CD14-positive monocyte (primary cell): ENCODE measurements around the gene UGT2B11. TPM values are rescaled to one million over a fixed set of nuclear protein-coding genes. Genes with fewer than 3 reads are reported as not detected.
"Not testable (repeated sequence)": the region's sequence is repeated elsewhere in the genome, so short reads cannot be mapped to it uniquely, and the experiment has no call there.

Experiments
- DNase-seq, 3 donors: peaks; one replicate each; pipeline ENCODE4 v3.0.0-alpha.2; 2011 to 2022
- H2AFZ ChIP-seq: 2 replicates; pipeline ENCODE4 v1.6.0; 2012; ENCODE audit warnings: mild to moderate bottlenecking, low read depth, low read length, inconsistent platforms; ENCODE audit not compliant: insufficient read depth, poor library complexity, severe bottlenecking
- H3K27ac ChIP-seq, 2 donors: 1 replicate in 1 of 2; 2 replicates in 1 of 2; pipeline ENCODE4 v1.5.1; 2012 to 2013; ENCODE audit warnings: low read length in 2 of 2, control low read depth in 1 of 2, inconsistent platforms in 1 of 2, low read depth in 1 of 2, mild to moderate bottlenecking in 1 of 2
- H3K27me3 ChIP-seq, 2 donors: one replicate each; pipeline versions ENCODE4 v1.6.0 to v1.6.1; 2011 to 2013; ENCODE audit warnings: low read length in 2 of 2; ENCODE audit not compliant: control insufficient read depth in 2 of 2, insufficient read depth in 2 of 2
- H3K36me3 ChIP-seq, 2 donors: replicated peaks in 1 of 2; 1 replicate in 1 of 2; 2 replicates in 1 of 2; pipeline versions ENCODE4 v1.5.1 to v1.6.1; 2012 to 2013; ENCODE audit warnings: low read length in 2 of 2, control low read depth in 1 of 2, inconsistent platforms in 1 of 2, mild to moderate bottlenecking in 1 of 2; ENCODE audit not compliant: insufficient read depth in 2 of 2, control insufficient read depth in 1 of 2
- H3K4me1 ChIP-seq, 2 donors: 1 replicate in 1 of 2; 2 replicates in 1 of 2; pipeline versions ENCODE4 v1.5.1 to v1.6.1; 2012 to 2013; ENCODE audit warnings: low read length in 2 of 2, control low read depth in 1 of 2, inconsistent platforms in 1 of 2, mild to moderate bottlenecking in 1 of 2, moderate library complexity in 1 of 2; ENCODE audit not compliant: insufficient read depth in 2 of 2, control insufficient read depth in 1 of 2
- H3K4me2 ChIP-seq: replicated peaks from 2 replicates; pipeline ENCODE3; 2012; ENCODE audit warnings: low read length, moderate library complexity, mild to moderate bottlenecking; ENCODE audit not compliant: poor library complexity, severe bottlenecking; ENCODE audit errors: extremely low read depth
- H3K4me3 ChIP-seq, 3 experiments: fragments of 200-600 bp in 1 of 3; sonication (generic) in 1 of 3; replicated peaks in 1 of 3; 1 replicate in 2 of 3; 2 replicates in 1 of 3; pipeline ENCODE4 v1.5.1; 2011 to 2013; ENCODE audit warnings: low read length in 3 of 3, mild to moderate bottlenecking in 3 of 3, control low read depth in 2 of 3, low read depth in 2 of 3, inconsistent platforms in 1 of 3, moderate library complexity in 1 of 3
- H3K79me2 ChIP-seq: 2 replicates; pipeline ENCODE4 v1.6.0; 2012; ENCODE audit warnings: mild to moderate bottlenecking, control low read depth, inconsistent platforms, low read length, moderate library complexity; ENCODE audit not compliant: insufficient read depth
- H3K9ac ChIP-seq: 2 replicates; pipeline ENCODE4 v1.6.0; 2017; ENCODE audit warnings: low read length, mild to moderate bottlenecking; ENCODE audit not compliant: insufficient read depth, poor library complexity, severe bottlenecking
- H3K9me3 ChIP-seq, 2 donors: replicated peaks in 1 of 2; 1 replicate in 1 of 2; 2 replicates in 1 of 2; pipeline versions ENCODE4 v1.5.1 to v1.6.1; 2012 to 2013; ENCODE audit warnings: low read length in 2 of 2, control low read depth in 1 of 2; ENCODE audit not compliant: control insufficient read depth in 1 of 2, insufficient read depth in 1 of 2
- H4K20me1 ChIP-seq: 2 replicates; pipeline ENCODE4 v1.6.0; 2012; ENCODE audit warnings: mild to moderate bottlenecking, low read length, control low read depth, moderate library complexity; ENCODE audit not compliant: insufficient read depth
- H3K27ac Mint-ChIP-seq, 7 donors: one replicate each; pipeline ENCODE4 v1.8.0; 2020; ENCODE audit warnings: mild to moderate bottlenecking in 7 of 7, mixed read lengths in 7 of 7, moderate library complexity in 6 of 7, inconsistent platforms in 2 of 7
- H3K27me3 Mint-ChIP-seq, 3 donors: one replicate each; pipeline ENCODE4 v1.8.0; 2021 to 2022; ENCODE audit warnings: low read depth in 3 of 3, mild to moderate bottlenecking in 3 of 3, mixed read lengths in 3 of 3, moderate library complexity in 3 of 3, inconsistent platforms in 1 of 3
- H3K36me3 Mint-ChIP-seq, 2 donors: one replicate each; pipeline ENCODE4 v1.8.0; 2020; ENCODE audit warnings: mixed read lengths in 2 of 2, inconsistent platforms in 1 of 2, mild to moderate bottlenecking in 1 of 2
- H3K4me1 Mint-ChIP-seq: one replicate; pipeline ENCODE4 v1.8.0; 2020; ENCODE audit warnings: mild to moderate bottlenecking, mixed read lengths
- H3K4me3 Mint-ChIP-seq, 2 donors: one replicate each; pipeline ENCODE4 v1.8.0; 2020; ENCODE audit warnings: mild to moderate bottlenecking in 2 of 2, mixed read lengths in 2 of 2, moderate library complexity in 1 of 2
- H3K9me3 Mint-ChIP-seq, 7 donors: one replicate each; pipeline ENCODE4 v1.8.0; 2020 to 2022; ENCODE audit warnings: mixed read lengths in 7 of 7, mild to moderate bottlenecking in 6 of 7, moderate library complexity in 6 of 7, inconsistent platforms in 2 of 7
- WGBS: methylation state at CpG from one replicate; pipeline ENCODE4 v1.1.5; 2013; ENCODE audit warnings: missing lambda C conversion rate; ENCODE audit not compliant: insufficient coverage; 5-methylcytosine and 5-hydroxymethylcytosine counted together
- intact Hi-C, 2 donors: fragments of 100-400 bp; cut with micrococcal nuclease; formaldehyde crosslinking; loops; one replicate each; pipeline versions ENCODE4 v1.15.0 to v1.15.1; 2023
- polyA minus RNA-seq: library from RNA; depleted of rRNA, polyadenylated mRNA; stranded (reverse); fragments of >200 nt; gene quantifications from 2 replicates; pipeline ENCODE4 v1.2.3, GENCODE V29; 2012
- polyA plus RNA-seq, 3 donors: library from polyadenylated mRNA; depleted of rRNA in 1 of 3; unstranded in 2 of 3; stranded (reverse) in 1 of 3; fragments of 300-500 nt in 2 of 3; fragments of >200 nt in 1 of 3; fragmentation: Illumina TruSeq in 2 of 3; gene quantifications; 1 replicate in 2 of 3; 2 replicates in 1 of 3; pipeline ENCODE4 v1.2.3, GENCODE V29; 2012 to 2021
- total RNA-seq, 12 experiments: library from RNA in 1 of 12; stranded (reverse) in 1 of 12; fragments of 120-200 nt in 1 of 12; gene quantifications; one replicate each; pipeline ENCODE4 v1.2.4 and lab custom pipeline; 2013 to 2026; ENCODE audit warnings: mixed read lengths in 6 of 12, inconsistent platforms in 1 of 12
- TF ChIP-seq, protein P1 (sequence below): fragments of 200-600 bp; IDR thresholded peaks from one replicate; pipeline ENCODE4 v1.8.0; 2022; ENCODE audit warnings: antibody characterized with exemption, mild to moderate bottlenecking

UGT2B11 gene
- total RNA-seq (2013), result not detected
- polyA plus RNA-seq (not detected), polyA minus RNA-seq (not detected in 2 replicates), total RNA-seq (lab: John Stamatoyannopoulos, UW) (0 to 0.90 (median 0) reads per million in 11 experiments)

DNA sequence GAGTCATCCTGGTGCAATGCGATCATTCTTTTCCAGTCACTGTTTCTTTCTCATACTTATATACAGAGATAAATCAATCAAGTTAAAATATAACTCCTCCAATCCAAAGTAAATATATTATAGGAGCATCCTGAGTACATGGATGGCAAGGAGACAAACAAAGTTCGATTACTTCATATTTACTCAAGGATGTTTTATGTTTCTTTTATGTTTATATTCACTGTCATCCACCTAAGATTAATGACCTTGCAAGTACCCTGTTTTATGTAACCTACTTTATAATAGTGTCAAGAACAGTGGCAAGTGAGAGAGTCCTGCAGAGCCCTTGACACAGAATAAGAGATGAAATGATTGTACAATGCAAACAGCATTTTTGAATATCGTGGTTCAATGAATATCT is at the start of gene UGT2B11:
UGT2B11 (minus strand) TSS at position 33 of the 400 bp plus-strand sequence; CDS start at position 7, 26 bp downstream.
- no peak within 1 kb of the TSS for H3K4me3 Mint-ChIP-seq
- H4K20me1 ChIP-seq, result no peaks in the 10 kb centered on the region
- H3K9me3 Mint-ChIP-seq, result peaks cover 0 to 2% (median 0%) of the 10 kb centered on the region in 7 donors
- no peaks in the 10 kb centered on the region for H3K27me3 ChIP-seq
- no peaks in the 10 kb centered on the region for H3K9me3 ChIP-seq
- no peaks in the 10 kb centered on the region for H3K36me3 Mint-ChIP-seq
- no peaks in the 10 kb centered on the region for H3K4me1 Mint-ChIP-seq
- H3K9ac ChIP-seq, result no peak within 1 kb of the TSS
- no peak for DNase-seq
- H3K4me3 ChIP-seq, result no peak within 1 kb of the TSS
- H3K4me1 ChIP-seq, result no peaks in the 10 kb centered on the region
- no peak within 1 kb of the TSS for H3K27ac ChIP-seq
- H3K4me2 ChIP-seq, result no peak within 1 kb of the TSS
- intact Hi-C loops, result no loop called here
- no CpG with 5 or more reads among the region's 3 CpGs for WGBS
- TF ChIP-seq, protein P1, sequence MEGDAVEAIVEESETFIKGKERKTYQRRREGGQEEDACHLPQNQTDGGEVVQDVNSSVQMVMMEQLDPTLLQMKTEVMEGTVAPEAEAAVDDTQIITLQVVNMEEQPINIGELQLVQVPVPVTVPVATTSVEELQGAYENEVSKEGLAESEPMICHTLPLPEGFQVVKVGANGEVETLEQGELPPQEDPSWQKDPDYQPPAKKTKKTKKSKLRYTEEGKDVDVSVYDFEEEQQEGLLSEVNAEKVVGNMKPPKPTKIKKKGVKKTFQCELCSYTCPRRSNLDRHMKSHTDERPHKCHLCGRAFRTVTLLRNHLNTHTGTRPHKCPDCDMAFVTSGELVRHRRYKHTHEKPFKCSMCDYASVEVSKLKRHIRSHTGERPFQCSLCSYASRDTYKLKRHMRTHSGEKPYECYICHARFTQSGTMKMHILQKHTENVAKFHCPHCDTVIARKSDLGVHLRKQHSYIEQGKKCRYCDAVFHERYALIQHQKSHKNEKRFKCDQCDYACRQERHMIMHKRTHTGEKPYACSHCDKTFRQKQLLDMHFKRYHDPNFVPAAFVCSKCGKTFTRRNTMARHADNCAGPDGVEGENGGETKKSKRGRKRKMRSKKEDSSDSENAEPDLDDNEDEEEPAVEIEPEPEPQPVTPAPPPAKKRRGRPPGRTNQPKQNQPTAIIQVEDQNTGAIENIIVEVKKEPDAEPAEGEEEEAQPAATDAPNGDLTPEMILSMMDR, result no peak
- no peaks in the 10 kb centered on the region for H3K36me3 ChIP-seq
- no peaks in the 10 kb centered on the region for H3K79me2 ChIP-seq
- H3K27me3 Mint-ChIP-seq, result peaks cover 0 to 1% (median 0%) of the 10 kb centered on the region in 3 donors
- H2AFZ ChIP-seq, result no peak within 1 kb of the TSS
- H3K27ac Mint-ChIP-seq, result no peak within 1 kb of the TSS

DNA sequence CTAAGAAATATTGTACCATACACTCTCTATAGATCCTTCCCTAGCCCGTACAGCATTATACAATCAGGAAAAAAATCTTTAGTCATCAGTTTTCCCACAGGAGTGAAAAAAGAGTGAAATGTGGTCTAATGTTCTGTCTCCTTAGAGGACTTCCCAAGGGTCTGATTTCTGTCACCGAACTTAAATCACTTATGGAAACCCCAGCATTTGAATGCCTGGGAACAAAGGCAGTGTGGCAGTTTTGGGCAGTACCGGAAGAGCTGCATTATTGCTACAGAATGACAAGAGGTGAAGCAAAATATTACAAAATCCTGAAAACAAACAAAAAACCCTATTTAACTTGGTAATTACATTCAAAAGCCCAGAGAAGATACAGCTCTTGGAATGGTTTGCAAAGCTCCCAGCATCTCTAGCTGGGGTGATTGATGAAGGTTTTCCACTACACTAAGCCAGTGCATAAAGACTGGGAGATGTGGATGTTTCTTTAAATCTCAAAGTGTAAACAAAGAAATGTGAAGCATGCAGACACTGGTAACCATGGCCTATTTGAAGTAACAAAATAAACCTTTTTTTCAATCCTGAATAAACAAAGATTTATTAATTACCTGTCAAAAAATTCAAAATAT is 38.7 kb upstream of the UGT2B11 start:
- 88% methylated on average over 1 of the region's 3 CpGs for WGBS
- H3K27ac Mint-ChIP-seq, H3K4me2 ChIP-seq, H4K20me1 ChIP-seq, H3K9me3 Mint-ChIP-seq, H3K27ac ChIP-seq, H3K9ac ChIP-seq, H3K9me3 ChIP-seq, H3K4me1 Mint-ChIP-seq, intact Hi-C loops, H2AFZ ChIP-seq, H3K36me3 Mint-ChIP-seq, H3K4me3 ChIP-seq, DNase-seq, H3K79me2 ChIP-seq, H3K4me1 ChIP-seq, H3K27me3 Mint-ChIP-seq, H3K4me3 Mint-ChIP-seq, H3K36me3 ChIP-seq, H3K27me3 ChIP-seq: not testable (repeated sequence)

DNA sequence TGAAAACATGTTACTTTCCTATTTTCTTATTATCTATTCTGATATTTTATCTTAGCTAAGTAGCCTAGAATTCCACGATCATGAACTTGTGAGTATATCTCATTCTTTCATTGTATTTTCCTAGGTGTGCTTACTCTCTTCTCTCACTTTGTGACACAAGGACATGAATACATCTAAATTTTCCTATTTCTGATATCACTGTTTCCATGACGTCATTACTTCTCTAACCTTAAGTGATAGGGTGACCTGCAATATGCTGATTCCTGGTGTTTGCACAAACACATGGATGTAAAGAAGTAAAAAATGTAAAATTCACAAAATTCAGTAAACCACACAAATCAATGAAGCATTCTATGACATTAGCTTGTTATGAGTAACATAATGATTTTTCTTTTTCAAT is 36.3 kb upstream of the UGT2B11 start:
- WGBS, result no CpG with 5 or more reads among the region's 2 CpGs
- H3K27me3 ChIP-seq, H3K79me2 ChIP-seq, H3K27ac Mint-ChIP-seq, H3K9me3 ChIP-seq, H3K4me3 ChIP-seq, H3K36me3 Mint-ChIP-seq, H3K27me3 Mint-ChIP-seq, H3K4me1 Mint-ChIP-seq, H3K36me3 ChIP-seq, intact Hi-C loops, H3K27ac ChIP-seq, H3K4me1 ChIP-seq, H4K20me1 ChIP-seq, H2AFZ ChIP-seq, H3K9ac ChIP-seq, DNase-seq, H3K4me2 ChIP-seq, H3K4me3 Mint-ChIP-seq: not testable (repeated sequence)
- peaks cover 0 to 11% (median 4%) of the 10 kb centered on the region in 7 donors for H3K9me3 Mint-ChIP-seq

GRCh38 chr4:69242562-69243240 is 28.2 kb upstream of the UGT2B11 start:
- H3K27me3 ChIP-seq, intact Hi-C loops, H3K36me3 ChIP-seq, H4K20me1 ChIP-seq, H3K4me1 ChIP-seq, H2AFZ ChIP-seq, H3K27ac ChIP-seq, H3K9me3 ChIP-seq, H3K4me2 ChIP-seq, H3K27me3 Mint-ChIP-seq, H3K4me3 Mint-ChIP-seq, H3K27ac Mint-ChIP-seq, DNase-seq, H3K4me1 Mint-ChIP-seq, H3K79me2 ChIP-seq, H3K36me3 Mint-ChIP-seq, H3K4me3 ChIP-seq, H3K9ac ChIP-seq: not testable (repeated sequence)
- peaks cover 0 to 19% (median 3%) of the 10 kb centered on the region in 7 donors for H3K9me3 Mint-ChIP-seq
- WGBS, result 73% methylated on average over 2 of the region's 3 CpGs
